ENCODE measurements around the gene NONO. TPM values are rescaled to one million over a fixed set of nuclear protein-coding genes. Genes with fewer than 3 reads are reported as not detected.
"Not testable (repeated sequence)": the region's sequence is repeated elsewhere in the genome, so short reads cannot be mapped to it uniquely, and the experiment has no call there.

Gene NONO
- total RNA-seq, 6 experiments from 2014 or later, result 92.9 to 113 (median 98.4) TPM

- no peak for ATAC-seq
- H3K36me3 ChIP-seq, result no peaks in the 10 kb centered on the region
- no peak for DNase-seq
- intact Hi-C loops (cut with DNase I), result no loop called here
- peaks cover 0 to 6% of the 10 kb centered on the region in 2 donors for H3K27me3 ChIP-seq
- no peak overlapping the region for H3K27ac ChIP-seq
- no peaks in the 10 kb centered on the region for H3K9me3 ChIP-seq
- H3K4me1 ChIP-seq, result peaks cover 0 to 5% (median 0%) of the 10 kb centered on the region in 4 donors
- WGBS (ENCODE audit: insufficient coverage, low coverage, low lambda C conversion rate, missing lambda C conversion rate), result 59% methylated on average over 6 of the region's 6 CpGs
- H3K4me3 ChIP-seq, result no peak overlapping the region
- TF ChIP-seq CTCF (IDR thresholded peaks at IDR 0.05) (no peak), POLR2A (IDR thresholded peaks at IDR 0.05) (no peak)
These were observed 27.4 kb upstream of the NONO start for GRCh38 chrX:71256051-71256450.

GRCh38 chrX:71256856-71257255 lies 26.6 kb upstream of the NONO start:
- no peak for TF ChIP-seq CTCF (IDR thresholded peaks at IDR 0.05)
- TF ChIP-seq POLR2A (IDR thresholded peaks at IDR 0.05), result no peak
- DNase-seq, result no peak
- Histone ChIP-seq H3K9me3 (no peaks in the 10 kb centered on the region), H3K4me1 (peaks cover 0 to 5% (median 0%) of the 10 kb centered on the region in 4 donors), H3K27ac (no peak overlapping the region), H3K36me3 (no peaks in the 10 kb centered on the region), H3K4me3 (no peak overlapping the region), H3K27me3 (peaks cover 0 to 6% of the 10 kb centered on the region in 2 donors)
- intact Hi-C loops (cut with DNase I), result no loop called here
- WGBS (ENCODE audit: insufficient coverage, low coverage, low lambda C conversion rate, missing lambda C conversion rate), result 80% methylated on average over 3 of the region's 4 CpGs
- no peak for ATAC-seq

- H3K27ac ChIP-seq; H3K4me1 ChIP-seq; H3K36me3 ChIP-seq; H3K4me3 ChIP-seq; H3K27me3 ChIP-seq; ATAC-seq; DNase-seq; intact Hi-C loops (cut with DNase I); H3K9me3 ChIP-seq: not testable (repeated sequence)
These were observed 14.8 kb upstream of the NONO start for GRCh38 chrX:71268624-71269023.

GRCh38 chrX:71269801-71270395 lies 13.5 kb upstream of the NONO start:
- H3K4me3 ChIP-seq, result no peak overlapping the region
- no peaks in the 10 kb centered on the region for H3K4me1 ChIP-seq
- no peaks in the 10 kb centered on the region for H3K9me3 ChIP-seq
- TF ChIP-seq CTCF (IDR thresholded peaks at IDR 0.05) (no peak), POLR2A (IDR thresholded peaks at IDR 0.05) (no peak)
- H3K27me3 ChIP-seq, result no peaks in the 10 kb centered on the region
- intact Hi-C loops (cut with DNase I), result no loop called here
- no peak overlapping the region for H3K27ac ChIP-seq
- ATAC-seq (peak in 1 of 4 donors; percentile 16), DNase-seq (no peak)
- 90% methylated on average over 2 of the region's 19 CpGs for WGBS (ENCODE audit: insufficient coverage, low coverage, low lambda C conversion rate, missing lambda C conversion rate)
- H3K36me3 ChIP-seq, result no peaks in the 10 kb centered on the region

- WGBS (ENCODE audit: insufficient coverage, low coverage, low lambda C conversion rate, missing lambda C conversion rate), result 58% methylated on average over 2 of the region's 2 CpGs
- ATAC-seq; H3K4me3 ChIP-seq; intact Hi-C loops (cut with DNase I); H3K36me3 ChIP-seq; H3K9me3 ChIP-seq; DNase-seq; H3K27ac ChIP-seq; H3K27me3 ChIP-seq; H3K4me1 ChIP-seq: not testable (repeated sequence)
These were observed 11.1 kb upstream of the NONO start for GRCh38 chrX:71272313-71272712.

- intact Hi-C loops (cut with DNase I); H3K4me3 ChIP-seq; H3K36me3 ChIP-seq; H3K27ac ChIP-seq; H3K9me3 ChIP-seq; DNase-seq; H3K27me3 ChIP-seq; H3K4me1 ChIP-seq; ATAC-seq: not testable (repeated sequence)
- 100% methylated on average over 1 of the region's 11 CpGs for WGBS (ENCODE audit: insufficient coverage, low coverage, low lambda C conversion rate, missing lambda C conversion rate)
These were observed 2.1 kb upstream of the NONO start for GRCh38 chrX:71281300-71281699.

All from right lobe of liver (tissue), 6 donors.